ENCODE results near the gene ELN.

Gene ELN

DNA sequence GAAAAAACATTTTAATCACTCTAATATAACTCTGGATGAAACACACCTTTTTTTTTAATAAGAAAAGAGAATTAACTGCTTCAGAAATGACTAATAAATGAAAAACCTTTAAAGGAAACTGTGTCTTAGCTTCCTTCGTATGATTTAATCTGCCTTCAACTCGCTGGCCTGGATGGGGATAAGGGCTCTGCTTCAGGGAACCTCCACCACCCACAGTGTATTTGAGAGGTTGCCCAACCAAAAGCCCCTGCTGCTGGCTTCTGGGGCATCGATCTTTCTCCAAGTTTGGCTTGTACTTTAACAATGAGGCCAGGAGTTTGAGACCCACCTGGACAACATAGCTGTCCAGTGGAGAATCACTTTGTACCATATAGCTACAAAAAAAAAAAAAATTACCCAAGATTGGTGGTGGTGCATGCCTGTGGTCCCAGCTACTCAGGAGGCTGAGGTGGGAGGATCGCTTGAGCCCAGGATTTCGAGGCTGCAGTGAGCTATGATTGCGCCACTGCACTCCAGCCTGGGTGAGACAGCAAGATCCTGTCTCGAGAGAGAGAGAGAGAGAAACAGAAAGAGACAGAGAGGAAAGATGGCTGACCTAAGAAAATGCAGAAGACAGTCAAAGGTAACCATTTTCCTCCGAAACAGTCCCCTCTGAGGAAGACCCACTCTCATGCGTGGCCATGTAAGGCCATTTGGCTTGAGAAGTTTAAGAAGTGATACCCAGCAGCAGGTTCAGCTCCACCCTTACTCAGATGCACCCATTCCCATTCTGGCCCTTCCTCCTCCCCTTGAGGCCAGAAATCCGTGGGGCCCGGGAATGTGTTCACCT, 42.0 kb downstream of the ELN start:
- ChIA-PET CTCF (interaction anchor here (0.6 to 7.8 kb wide), 8 partner anchors 9 to 333 kb away, joined by 3 to 101 read pairs (median 9); partner anchors contain the start of gene LIMK1), POLR2A (no interaction called here)
- no peak for DNase-seq (ENCODE audit: extremely low spot score)
- TF ChIP-seq, protein P1, sequence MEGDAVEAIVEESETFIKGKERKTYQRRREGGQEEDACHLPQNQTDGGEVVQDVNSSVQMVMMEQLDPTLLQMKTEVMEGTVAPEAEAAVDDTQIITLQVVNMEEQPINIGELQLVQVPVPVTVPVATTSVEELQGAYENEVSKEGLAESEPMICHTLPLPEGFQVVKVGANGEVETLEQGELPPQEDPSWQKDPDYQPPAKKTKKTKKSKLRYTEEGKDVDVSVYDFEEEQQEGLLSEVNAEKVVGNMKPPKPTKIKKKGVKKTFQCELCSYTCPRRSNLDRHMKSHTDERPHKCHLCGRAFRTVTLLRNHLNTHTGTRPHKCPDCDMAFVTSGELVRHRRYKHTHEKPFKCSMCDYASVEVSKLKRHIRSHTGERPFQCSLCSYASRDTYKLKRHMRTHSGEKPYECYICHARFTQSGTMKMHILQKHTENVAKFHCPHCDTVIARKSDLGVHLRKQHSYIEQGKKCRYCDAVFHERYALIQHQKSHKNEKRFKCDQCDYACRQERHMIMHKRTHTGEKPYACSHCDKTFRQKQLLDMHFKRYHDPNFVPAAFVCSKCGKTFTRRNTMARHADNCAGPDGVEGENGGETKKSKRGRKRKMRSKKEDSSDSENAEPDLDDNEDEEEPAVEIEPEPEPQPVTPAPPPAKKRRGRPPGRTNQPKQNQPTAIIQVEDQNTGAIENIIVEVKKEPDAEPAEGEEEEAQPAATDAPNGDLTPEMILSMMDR (IDR thresholded peaks at IDR 0.05; ENCODE audit: control extremely low read depth, extremely low read depth, low read depth, missing control alignments) = no peak

DNA sequence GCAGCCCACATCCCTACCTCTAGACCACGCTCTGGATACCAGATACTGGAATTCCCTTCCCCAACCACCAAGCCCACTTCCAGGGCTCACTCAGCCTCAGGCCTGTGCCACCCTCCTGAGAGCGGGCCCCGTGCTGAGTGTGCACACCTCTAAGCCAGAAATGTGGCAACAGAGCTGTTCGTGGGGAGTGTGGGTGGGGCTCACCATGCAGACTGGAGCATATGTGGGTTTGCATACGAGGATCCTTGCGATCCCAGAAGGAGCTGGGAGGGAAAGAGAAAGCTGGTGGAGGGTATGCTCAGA, 42.6 kb downstream of the ELN start:
- CTCF ChIA-PET = interaction anchor here (0.6 to 7.8 kb wide), 6 partner anchors 12 to 332 kb away, joined by 3 to 101 read pairs (median 5); partner anchors contain the start of gene LIMK1
- DNase-seq (ENCODE audit: extremely low spot score) = no peak
- TF ChIP-seq, protein P1 (IDR thresholded peaks at IDR 0.05; ENCODE audit: control extremely low read depth, extremely low read depth, low read depth, missing control alignments) = no peak
- POLR2A ChIA-PET = no interaction called here

DNA sequence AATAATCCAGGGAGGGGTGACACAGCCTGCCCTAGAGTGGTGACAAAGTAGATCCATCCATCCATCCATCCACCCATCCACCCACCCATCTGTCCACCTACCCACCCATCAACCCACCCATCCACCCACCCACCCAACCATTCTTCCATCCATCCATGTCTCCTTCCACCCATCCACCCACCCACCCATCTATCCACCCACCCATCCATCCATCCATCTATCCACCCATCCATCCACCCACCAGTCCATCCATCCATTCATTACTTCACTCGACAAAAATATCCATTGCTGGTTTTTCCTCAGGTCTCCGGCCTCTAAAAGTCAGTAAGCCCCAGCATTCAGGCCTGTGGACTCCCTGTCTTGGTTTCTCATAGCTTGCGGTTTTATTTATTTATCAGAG, 43.1 kb downstream of the ELN start:
- TF ChIP-seq, protein P1 (IDR thresholded peaks at IDR 0.05; ENCODE audit: control extremely low read depth, extremely low read depth, low read depth, missing control alignments) = no peak
- no peak for DNase-seq (ENCODE audit: extremely low spot score)
- ChIA-PET POLR2A (no interaction called here), CTCF (interaction anchor here (1.1 to 7.8 kb wide), 3 partner anchors 45 to 332 kb away, joined by 4 to 101 read pairs (median 4); no protein-coding TSS in a partner anchor)

DNA sequence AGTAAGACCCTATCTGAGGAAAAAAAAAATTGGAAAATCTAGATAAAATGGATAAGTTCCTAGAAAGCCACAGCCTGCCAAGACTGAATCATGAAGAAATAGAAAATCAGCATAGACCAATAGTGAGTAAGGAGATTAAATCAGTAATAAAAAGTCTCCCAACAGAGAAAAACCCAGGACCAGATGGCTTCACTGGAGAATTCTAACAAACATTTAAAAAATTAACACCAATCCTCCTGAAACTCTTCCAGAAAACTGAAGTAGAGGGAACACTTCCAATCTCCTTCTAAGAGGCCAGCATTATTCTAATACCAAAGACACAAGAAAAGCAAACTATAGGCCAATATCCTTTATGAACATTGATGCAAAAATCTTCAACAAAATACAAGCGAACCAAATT, 46.8 kb downstream of the ELN start:
- ChIA-PET POLR2A (no interaction called here), CTCF (no interaction called here)
- TF ChIP-seq, protein P1 (IDR thresholded peaks at IDR 0.05; ENCODE audit: control extremely low read depth, extremely low read depth, low read depth, missing control alignments) = no peak
- DNase-seq (ENCODE audit: extremely low spot score) = no peak

DNA sequence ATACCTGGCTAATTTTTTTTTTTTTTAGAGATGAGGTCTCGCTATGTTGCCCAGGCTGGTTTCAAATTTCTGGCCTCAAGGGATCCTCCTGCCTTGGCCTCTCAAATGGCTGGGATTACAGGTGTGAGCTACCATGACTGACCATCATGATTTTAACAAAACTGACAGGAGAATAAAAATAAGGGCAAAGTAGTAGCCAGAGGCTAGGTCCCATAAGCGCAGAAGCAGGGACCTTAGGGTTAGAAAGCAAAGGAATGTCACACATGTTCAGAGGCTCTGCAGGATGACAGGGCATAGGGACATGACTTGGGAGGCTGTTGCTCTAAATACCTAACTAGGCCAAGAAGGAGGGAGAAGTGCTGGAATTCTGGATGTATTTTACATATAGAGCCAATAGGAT, 50.5 kb downstream of the ELN start:
- no peak for DNase-seq (ENCODE audit: extremely low spot score)
- ChIA-PET POLR2A (no interaction called here), CTCF (interaction anchor here (1.3 kb wide), 1 partner anchor 9 kb away, joined by 13 read pairs; no protein-coding TSS in a partner anchor)
- TF ChIP-seq, protein P1 (IDR thresholded peaks at IDR 0.05; ENCODE audit: control extremely low read depth, extremely low read depth, low read depth, missing control alignments) = no peak

DNA sequence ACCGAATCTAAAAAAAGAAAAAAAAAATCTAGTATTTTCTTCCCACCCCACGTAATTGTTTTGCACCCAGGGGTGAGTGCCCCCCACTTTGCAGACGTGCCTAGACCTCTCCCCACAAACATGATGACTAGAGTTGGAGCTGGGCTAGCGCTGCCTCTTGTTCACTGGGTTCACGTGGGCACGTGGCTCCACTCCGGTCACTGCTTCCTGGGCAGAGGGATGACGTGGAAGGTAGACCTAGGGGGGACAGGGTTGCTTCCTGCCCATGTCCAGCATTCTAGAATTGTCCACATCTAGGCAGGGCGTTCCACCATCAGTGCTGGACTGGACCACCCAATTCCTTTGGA, 54.8 kb downstream of the ELN start:
- DNase-seq (ENCODE audit: extremely low spot score) = no peak
- CTCF ChIA-PET = interaction anchor here (2.1 to 6.3 kb wide), 2 partner anchors 14 to 101 kb away, joined by 4 to 32 read pairs; no protein-coding TSS in a partner anchor
- TF ChIP-seq, protein P1 (IDR thresholded peaks at IDR 0.05; ENCODE audit: control extremely low read depth, extremely low read depth, low read depth, missing control alignments) = no peak
- POLR2A ChIA-PET = interaction anchor here (0.6 to 0.7 kb wide), 2 partner anchors 93 to 523 kb away, joined by 3 read pairs; no protein-coding TSS in a partner anchor
